HepG2 (cell line): Measurements from ENCODE around the gene NEMF. TPM values are rescaled to one million over a fixed set of nuclear protein-coding genes. Genes with fewer than 3 reads are reported as not detected.

ENCODE experiments used
- ATF1 ChIP-seq: IDR thresholded peaks from 2 replicates; pipeline ENCODE4 v1.6.1; 2016; ENCODE audit warnings: mild to moderate bottlenecking, control low read depth
- BRCA1 ChIP-seq: sonication (generic); formaldehyde crosslinking; IDR thresholded peaks from 2 replicates; pipeline ENCODE4 v1.4.0; 2020; ENCODE audit warnings: missing genetic modification reagents
- BRD4 ChIP-seq: sonication (generic); formaldehyde crosslinking; IDR thresholded peaks from 2 replicates; pipeline ENCODE4 v1.4.0; 2020; ENCODE audit warnings: missing genetic modification reagents
- ETV6 ChIP-seq: sonication (generic); formaldehyde crosslinking; conservative IDR thresholded peaks from 2 replicates; pipeline ENCODE4 v1.4.0; 2020; ENCODE audit warnings: missing genetic modification reagents
- GATAD1 ChIP-seq: IDR thresholded peaks from 2 replicates; pipeline ENCODE4 v1.6.1; 2016; ENCODE audit warnings: missing genetic modification reagents, missing compliant biosample characterization
- GPN1 ChIP-seq: sonication (generic); formaldehyde crosslinking; IDR thresholded peaks from 2 replicates; pipeline ENCODE4 v1.5.1; 2020; ENCODE audit warnings: missing genetic modification reagents, borderline replicate concordance
- NPAS2 ChIP-seq: sonication (generic); formaldehyde crosslinking; IDR thresholded peaks from 2 replicates; pipeline ENCODE4 v1.8.0; 2022; ENCODE audit warnings: mild to moderate bottlenecking, missing genetic modification reagents, borderline replicate concordance
- NR3C1 ChIP-seq: sonication (generic); formaldehyde crosslinking; IDR thresholded peaks from 2 replicates; pipeline ENCODE4 v1.4.0; 2020; ENCODE audit warnings: missing genetic modification reagents
- RXRB ChIP-seq: IDR thresholded peaks from 2 replicates; pipeline ENCODE4 v1.6.1; 2016; ENCODE audit warnings: borderline replicate concordance, missing genetic modification reagents, missing compliant biosample characterization
- ZNF136 ChIP-seq: sonication (generic); formaldehyde crosslinking; IDR thresholded peaks from 2 replicates; pipeline ENCODE4 v1.8.1; 2022; ENCODE audit warnings: low read depth, mild to moderate bottlenecking, moderate library complexity, missing genetic modification reagents
- ZNF235 ChIP-seq: sonication (generic); formaldehyde crosslinking; IDR thresholded peaks from 2 replicates; pipeline ENCODE4 v1.8.1; 2023; ENCODE audit warnings: mild to moderate bottlenecking, missing genetic modification reagents, borderline replicate concordance
- ZNF331 ChIP-seq: sonication (generic); formaldehyde crosslinking; IDR thresholded peaks from 2 replicates; pipeline ENCODE4 v1.4.0; 2020; ENCODE audit warnings: missing genetic modification reagents
- ZNF44 ChIP-seq: sonication (generic); formaldehyde crosslinking; IDR thresholded peaks from 2 replicates; pipeline ENCODE4 v1.5.1; 2020; ENCODE audit warnings: mild to moderate bottlenecking, missing genetic modification reagents
- ZNF460 ChIP-seq: sonication (generic); formaldehyde crosslinking; IDR thresholded peaks from 2 replicates; pipeline ENCODE4 v1.5.1; 2020; ENCODE audit warnings: missing genetic modification reagents, mild to moderate bottlenecking, borderline replicate concordance
- ZNF773 ChIP-seq: sonication (generic); formaldehyde crosslinking; IDR thresholded peaks from 2 replicates; pipeline ENCODE4 v1.4.0; 2020; ENCODE audit warnings: missing genetic modification reagents, borderline replicate concordance
- polyA plus RNA-seq, 8 experiments: library from polyadenylated mRNA; depleted of rRNA in 3 of 8; stranded (reverse) in 7 of 8; unstranded in 1 of 8; fragments of >200 nt; fragmentation: Illumina TruSeq in 4 of 8; extraction: Trizol in 4 of 8; gene quantifications; 2 replicates each; pipeline versions ENCODE4 v1.2.1 to v1.2.3, GENCODE V29; 2011 to 2016; ENCODE audit warnings: low read depth in 4 of 8, missing spikeins in 1 of 8, mixed read lengths in 1 of 8; ENCODE audit not compliant: insufficient read depth in 1 of 8
- total RNA-seq, 5 experiments: library from RNA; depleted of rRNA; stranded (reverse); fragments of >200 nt; fragmentation: Illumina TruSeq; extraction: Trizol; gene quantifications; 2 replicates each; pipeline ENCODE4 v1.2.3, GENCODE V29; 2016; ENCODE audit warnings: low read depth in 1 of 5
- TF ChIP-seq, protein P1 (sequence below), 2 experiments: fragments of 450-650 bp in 1 of 2; sonication (generic) in 1 of 2; formaldehyde crosslinking; IDR thresholded peaks; 2 replicates each; pipeline versions ENCODE4 v1.5.0 to v1.8.0; 2020 to 2022; ENCODE audit warnings: mild to moderate bottlenecking in 1 of 2, missing genetic modification reagents in 1 of 2
- TF ChIP-seq, protein P2 (sequence below): sonication (generic); formaldehyde crosslinking; IDR thresholded peaks from 2 replicates; pipeline ENCODE4 v1.4.0; 2020; ENCODE audit warnings: missing genetic modification reagents
- TF ChIP-seq, protein P3 (sequence below): sonication (generic); formaldehyde crosslinking; IDR thresholded peaks from 2 replicates; pipeline ENCODE4 v1.4.0; 2020; ENCODE audit warnings: mild to moderate bottlenecking, missing genetic modification reagents, borderline replicate concordance
- TF ChIP-seq, protein P4 (sequence below): sonication (generic); formaldehyde crosslinking; IDR thresholded peaks from 2 replicates; pipeline ENCODE4 v1.8.0; 2022; ENCODE audit warnings: mild to moderate bottlenecking, missing genetic modification reagents, moderate library complexity
- TF ChIP-seq, protein P5 (sequence below): sonication (generic); formaldehyde crosslinking; IDR thresholded peaks from 2 replicates; pipeline ENCODE4 v1.4.0; 2020; ENCODE audit warnings: mild to moderate bottlenecking, missing genetic modification reagents
- TF ChIP-seq, protein P6 (sequence below): sonication (generic); formaldehyde crosslinking; IDR thresholded peaks from 2 replicates; pipeline ENCODE4 v1.4.0; 2020; ENCODE audit warnings: missing genetic modification reagents

NEMF gene
- total and polyA plus RNA-seq, 2 of the 13 experiments (the other 11 are each of a cell fraction or from before 2014, with no cell fraction given): 21.3 to 57.9 TPM

DNA sequence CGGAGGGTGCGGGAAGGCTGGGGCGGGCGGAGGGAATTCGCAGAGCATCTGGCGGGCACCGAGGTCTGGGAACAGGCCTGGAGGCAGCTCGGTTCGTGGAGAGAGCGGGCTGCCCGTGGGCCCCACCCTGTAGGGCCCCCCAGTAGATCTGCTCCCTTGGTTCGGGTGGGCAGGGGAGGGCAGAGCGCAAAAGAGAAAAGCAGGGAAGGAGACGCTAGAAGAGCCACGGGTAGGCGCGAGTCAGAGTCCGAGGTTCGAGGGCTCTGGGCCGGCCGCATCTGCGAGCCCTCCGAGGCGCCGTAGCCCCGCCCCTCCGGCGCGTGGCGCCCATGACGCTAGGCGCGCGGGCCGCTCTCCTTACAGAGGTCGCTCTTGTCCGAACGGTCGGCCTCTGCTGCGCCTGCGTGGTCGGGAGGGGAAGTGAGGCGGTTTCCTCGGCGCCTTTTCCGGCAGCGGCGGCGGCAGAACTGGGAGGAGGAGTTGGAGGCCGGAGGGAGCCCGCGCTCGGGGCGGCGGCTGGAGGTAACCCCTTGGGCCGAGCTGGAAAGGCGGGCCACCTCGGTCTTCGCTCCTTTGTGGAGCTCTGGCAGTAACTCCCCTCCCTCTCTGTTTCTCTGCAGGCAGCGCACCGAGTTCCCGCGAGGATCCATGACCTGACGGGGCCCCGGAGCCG lies 40.2 kb upstream of the NEMF start, which contains the start of gene ARF6 (continued):
- TF ChIP-seq NPAS2 (CRISPR knock-in tag) (no peak), NR3C1 (CRISPR knock-in tag) (no peak), BRCA1 (no peak), GATAD1 (CRISPR knock-in tag) (peak; percentile 91), ZNF460 (CRISPR knock-in tag) (no peak; the same call in 1 of the 2 replicates), ETV6 (CRISPR knock-in tag) (no peak; the same call in 1 of the 2 replicates), ZNF773 (CRISPR knock-in tag) (no peak), RXRB (CRISPR knock-in tag) (peak; percentile 71), ZNF136 (no peak), BRD4 (peak; percentile 67), GPN1 (no peak), ATF1 (CRISPR knock-in tag) (peak; percentile 77), ZNF44 (CRISPR knock-in tag) (no peak), ZNF331 (CRISPR knock-in tag) (peak; percentile 76), ZNF235 (CRISPR knock-in tag) (0 out of 2 replicates have a peak, but pooled peaks have one; percentile 53)
- TF ChIP-seq, protein P1, sequence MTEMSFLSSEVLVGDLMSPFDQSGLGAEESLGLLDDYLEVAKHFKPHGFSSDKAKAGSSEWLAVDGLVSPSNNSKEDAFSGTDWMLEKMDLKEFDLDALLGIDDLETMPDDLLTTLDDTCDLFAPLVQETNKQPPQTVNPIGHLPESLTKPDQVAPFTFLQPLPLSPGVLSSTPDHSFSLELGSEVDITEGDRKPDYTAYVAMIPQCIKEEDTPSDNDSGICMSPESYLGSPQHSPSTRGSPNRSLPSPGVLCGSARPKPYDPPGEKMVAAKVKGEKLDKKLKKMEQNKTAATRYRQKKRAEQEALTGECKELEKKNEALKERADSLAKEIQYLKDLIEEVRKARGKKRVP (CRISPR knock-in tag; IDR thresholded peaks at IDR 0.05): peak in 1 of 2 experiments; percentile 34; a peak in 1 of 4 replicates
- TF ChIP-seq, protein P2, sequence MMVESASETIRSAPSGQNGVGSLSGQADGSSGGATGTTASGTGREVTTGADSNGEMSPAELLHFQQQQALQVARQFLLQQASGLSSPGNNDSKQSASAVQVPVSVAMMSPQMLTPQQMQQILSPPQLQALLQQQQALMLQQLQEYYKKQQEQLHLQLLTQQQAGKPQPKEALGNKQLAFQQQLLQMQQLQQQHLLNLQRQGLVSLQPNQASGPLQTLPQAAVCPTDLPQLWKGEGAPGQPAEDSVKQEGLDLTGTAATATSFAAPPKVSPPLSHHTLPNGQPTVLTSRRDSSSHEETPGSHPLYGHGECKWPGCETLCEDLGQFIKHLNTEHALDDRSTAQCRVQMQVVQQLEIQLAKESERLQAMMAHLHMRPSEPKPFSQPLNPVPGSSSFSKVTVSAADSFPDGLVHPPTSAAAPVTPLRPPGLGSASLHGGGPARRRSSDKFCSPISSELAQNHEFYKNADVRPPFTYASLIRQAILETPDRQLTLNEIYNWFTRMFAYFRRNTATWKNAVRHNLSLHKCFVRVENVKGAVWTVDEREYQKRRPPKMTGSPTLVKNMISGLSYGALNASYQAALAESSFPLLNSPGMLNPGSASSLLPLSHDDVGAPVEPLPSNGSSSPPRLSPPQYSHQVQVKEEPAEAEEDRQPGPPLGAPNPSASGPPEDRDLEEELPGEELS (CRISPR knock-in tag): peak; percentile 17; the same call in 1 of the 2 replicates
- TF ChIP-seq, protein P3, sequence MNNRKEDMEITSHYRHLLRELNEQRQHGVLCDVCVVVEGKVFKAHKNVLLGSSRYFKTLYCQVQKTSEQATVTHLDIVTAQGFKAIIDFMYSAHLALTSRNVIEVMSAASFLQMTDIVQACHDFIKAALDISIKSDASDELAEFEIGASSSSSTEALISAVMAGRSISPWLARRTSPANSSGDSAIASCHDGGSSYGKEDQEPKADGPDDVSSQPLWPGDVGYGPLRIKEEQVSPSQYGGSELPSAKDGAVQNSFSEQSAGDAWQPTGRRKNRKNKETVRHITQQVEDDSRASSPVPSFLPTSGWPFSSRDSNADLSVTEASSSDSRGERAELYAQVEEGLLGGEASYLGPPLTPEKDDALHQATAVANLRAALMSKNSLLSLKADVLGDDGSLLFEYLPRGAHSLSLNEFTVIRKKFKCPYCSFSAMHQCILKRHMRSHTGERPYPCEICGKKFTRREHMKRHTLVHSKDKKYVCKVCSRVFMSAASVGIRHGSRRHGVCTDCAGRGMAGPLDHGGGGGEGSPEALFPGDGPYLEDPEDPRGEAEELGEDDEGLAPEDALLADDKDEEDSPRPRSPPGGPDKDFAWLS (CRISPR knock-in tag): peak; percentile 83; the same call in 1 of the 2 replicates
- TF ChIP-seq, protein P4, sequence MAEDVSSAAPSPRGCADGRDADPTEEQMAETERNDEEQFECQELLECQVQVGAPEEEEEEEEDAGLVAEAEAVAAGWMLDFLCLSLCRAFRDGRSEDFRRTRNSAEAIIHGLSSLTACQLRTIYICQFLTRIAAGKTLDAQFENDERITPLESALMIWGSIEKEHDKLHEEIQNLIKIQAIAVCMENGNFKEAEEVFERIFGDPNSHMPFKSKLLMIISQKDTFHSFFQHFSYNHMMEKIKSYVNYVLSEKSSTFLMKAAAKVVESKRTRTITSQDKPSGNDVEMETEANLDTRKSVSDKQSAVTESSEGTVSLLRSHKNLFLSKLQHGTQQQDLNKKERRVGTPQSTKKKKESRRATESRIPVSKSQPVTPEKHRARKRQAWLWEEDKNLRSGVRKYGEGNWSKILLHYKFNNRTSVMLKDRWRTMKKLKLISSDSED (CRISPR knock-in tag): no peak
- TF ChIP-seq, protein P5, sequence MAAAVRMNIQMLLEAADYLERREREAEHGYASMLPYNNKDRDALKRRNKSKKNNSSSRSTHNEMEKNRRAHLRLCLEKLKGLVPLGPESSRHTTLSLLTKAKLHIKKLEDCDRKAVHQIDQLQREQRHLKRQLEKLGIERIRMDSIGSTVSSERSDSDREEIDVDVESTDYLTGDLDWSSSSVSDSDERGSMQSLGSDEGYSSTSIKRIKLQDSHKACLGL (CRISPR knock-in tag): peak; percentile 71; the same call in 1 of the 2 replicates
- TF ChIP-seq, protein P6, sequence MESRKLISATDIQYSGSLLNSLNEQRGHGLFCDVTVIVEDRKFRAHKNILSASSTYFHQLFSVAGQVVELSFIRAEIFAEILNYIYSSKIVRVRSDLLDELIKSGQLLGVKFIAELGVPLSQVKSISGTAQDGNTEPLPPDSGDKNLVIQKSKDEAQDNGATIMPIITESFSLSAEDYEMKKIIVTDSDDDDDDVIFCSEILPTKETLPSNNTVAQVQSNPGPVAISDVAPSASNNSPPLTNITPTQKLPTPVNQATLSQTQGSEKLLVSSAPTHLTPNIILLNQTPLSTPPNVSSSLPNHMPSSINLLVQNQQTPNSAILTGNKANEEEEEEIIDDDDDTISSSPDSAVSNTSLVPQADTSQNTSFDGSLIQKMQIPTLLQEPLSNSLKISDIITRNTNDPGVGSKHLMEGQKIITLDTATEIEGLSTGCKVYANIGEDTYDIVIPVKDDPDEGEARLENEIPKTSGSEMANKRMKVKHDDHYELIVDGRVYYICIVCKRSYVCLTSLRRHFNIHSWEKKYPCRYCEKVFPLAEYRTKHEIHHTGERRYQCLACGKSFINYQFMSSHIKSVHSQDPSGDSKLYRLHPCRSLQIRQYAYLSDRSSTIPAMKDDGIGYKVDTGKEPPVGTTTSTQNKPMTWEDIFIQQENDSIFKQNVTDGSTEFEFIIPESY (CRISPR knock-in tag): no peak
